ENCODE measurements around the gene KIAA1671.

DNA sequence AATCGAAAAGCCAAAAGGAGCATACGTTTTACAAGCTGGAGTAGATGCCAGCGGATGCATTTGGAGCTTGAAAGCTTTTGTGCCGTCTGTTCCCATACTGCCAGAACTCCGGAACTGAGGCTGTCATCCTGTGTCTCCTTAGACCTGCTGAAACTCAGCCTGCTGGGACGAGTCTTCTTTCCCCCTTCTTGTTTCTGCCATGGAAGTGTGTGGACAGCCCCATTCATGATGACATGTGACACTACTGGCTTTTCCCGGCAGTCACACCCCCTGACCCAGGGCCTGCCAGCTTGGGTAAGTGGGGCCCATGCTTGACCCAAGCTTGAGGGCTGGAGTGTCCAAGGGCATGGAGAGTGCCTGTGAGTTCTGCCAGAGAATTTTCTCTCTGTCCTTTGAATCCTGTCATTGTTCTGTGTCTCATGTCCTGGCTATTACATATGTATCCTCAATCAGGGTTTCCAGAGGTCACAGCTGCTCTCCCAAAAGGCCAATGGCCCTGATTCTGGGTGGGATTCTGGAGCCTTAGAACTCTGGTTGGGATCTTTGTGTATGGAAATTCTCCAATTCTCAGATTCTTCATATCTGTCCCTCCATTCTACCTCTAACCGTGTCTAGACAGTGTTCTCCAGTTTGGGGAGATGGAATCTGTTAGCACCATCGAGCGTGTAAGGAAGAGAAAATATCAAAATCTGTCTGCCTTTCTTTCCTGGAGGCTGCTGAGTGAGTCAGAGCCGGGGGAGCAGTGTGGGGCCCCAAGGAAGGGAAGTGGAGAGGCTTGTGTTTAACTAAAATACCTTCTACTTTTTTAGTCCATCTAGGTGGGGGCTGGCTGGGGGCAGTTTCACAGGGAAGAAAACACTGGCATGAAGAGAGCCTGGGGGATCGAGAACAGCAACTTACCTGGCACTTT, 73.2 kb downstream of the KIAA1671 start:
- no peak for TF ChIP-seq POLR2A (IDR thresholded peaks at IDR 0.05; ENCODE audit: low read depth, low read length)
- TF ChIP-seq TAF1 (IDR thresholded peaks at IDR 0.05; ENCODE audit: low read depth, low read length): no peak
- TF ChIP-seq POLR2AphosphoS5 (IDR thresholded peaks at IDR 0.05; ENCODE audit: low read depth, low read length): no peak
- no peak for TF ChIP-seq POU2F2 (IDR thresholded peaks at IDR 0.05; ENCODE audit: low read depth, low read length)

Data from GM12891 (cell line).